HG03442 (cell line): ENCODE measurements around the gene OR4A47.
"Not testable (repeated sequence)": the region's sequence is repeated elsewhere in the genome, so short reads cannot be mapped to it uniquely, and the experiment has no call there.

Experiments
- ATAC-seq: cut with Tn5 transposase; IDR thresholded peaks from one replicate; pipeline ENCODE4 v1.9.1; 2021; ENCODE audit warnings: mild to moderate bottlenecking, moderate library complexity; ENCODE audit not compliant: unreplicated experiment

Gene OR4A47, protein sequence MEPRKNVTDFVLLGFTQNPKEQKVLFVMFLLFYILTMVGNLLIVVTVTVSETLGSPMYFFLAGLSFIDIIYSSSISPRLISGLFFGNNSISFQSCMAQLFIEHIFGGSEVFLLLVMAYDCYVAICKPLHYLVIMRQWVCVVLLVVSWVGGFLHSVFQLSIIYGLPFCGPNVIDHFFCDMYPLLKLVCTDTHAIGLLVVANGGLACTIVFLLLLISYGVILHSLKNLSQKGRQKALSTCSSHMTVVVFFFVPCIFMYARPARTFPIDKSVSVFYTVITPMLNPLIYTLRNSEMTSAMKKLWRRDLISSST

DNA sequence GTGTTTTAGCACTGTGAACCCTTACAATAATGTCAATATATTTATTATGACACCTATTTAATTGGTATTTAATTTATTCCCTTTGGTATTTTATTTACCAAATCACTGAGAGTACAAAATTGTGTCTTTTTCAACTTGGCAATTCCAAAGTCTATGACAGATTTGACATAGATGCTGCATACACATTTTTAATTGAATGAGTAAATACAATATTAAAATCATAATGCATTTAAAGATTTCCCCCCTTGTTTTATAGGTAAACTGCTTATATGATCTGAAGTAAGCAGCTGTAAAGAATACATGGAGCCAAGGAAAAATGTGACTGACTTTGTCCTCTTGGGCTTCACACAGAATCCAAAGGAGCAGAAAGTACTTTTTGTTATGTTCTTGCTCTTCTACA is at the start of gene OR4A47:
Gene OR4A47 (plus strand): TSS at position 301 of the 400 bp plus-strand sequence. CDS start 0 bp downstream, at position 301.
- ATAC-seq, result not testable (repeated sequence)

DNA sequence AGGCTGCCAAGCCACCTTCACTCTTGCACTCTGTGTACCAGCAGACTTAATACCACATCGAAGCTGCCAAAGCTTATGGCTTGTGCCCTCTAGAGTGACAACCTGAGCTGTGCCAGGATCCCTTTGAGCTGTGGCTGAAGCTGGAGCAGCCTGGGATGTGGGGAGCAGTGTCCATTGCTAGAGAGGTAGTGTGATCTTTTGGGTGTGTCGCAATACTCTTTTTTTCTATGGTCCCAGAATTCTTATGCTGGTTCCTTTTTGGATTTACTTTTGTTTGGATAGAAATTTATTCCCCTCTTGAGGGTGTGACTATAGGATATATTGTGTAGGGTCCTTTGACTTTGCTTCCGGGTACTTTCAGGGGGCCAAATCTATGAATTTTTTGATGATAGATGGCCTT is 32.7 kb upstream of the OR4A47 start:
- not testable (repeated sequence) for ATAC-seq

DNA sequence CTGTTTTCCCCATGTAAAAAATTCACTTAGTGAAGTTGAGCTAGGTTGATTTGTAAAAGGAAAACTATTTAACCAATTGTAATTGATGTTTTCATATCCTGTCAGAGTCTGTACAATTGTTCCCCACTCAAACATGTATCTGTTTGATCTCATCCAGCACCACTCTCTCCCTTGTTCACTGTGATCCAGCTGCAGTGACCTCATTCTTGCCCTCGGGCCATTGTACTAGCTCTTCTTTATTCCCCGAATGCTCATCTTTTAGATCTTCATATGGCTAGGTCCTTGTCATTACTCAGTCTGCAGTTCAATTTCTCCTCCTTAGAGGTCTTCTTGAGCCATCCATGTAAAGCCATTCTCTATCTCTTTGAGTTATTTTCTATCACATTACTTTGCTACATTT is 14.6 kb upstream of the OR4A47 start:
- not testable (repeated sequence) for ATAC-seq

DNA sequence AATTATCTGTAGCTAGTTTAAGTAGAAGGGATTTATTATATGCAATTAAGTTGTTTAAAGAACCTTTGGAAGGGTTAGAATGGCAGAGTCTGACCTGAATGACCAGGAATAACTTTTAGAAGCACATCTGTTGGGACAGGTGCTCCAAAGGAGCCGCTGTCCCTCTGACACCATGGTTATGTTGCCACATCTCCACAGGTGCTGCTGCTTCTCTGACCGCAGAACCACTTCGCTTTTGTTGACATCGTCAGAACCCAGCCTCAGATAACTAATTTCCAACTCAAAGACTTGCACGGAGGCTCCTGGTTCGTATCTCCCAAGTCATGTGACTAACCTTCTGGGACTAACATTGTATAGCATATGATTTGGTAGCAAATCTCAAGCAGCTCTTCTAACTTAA is 13.9 kb upstream of the OR4A47 start:
- not testable (repeated sequence) for ATAC-seq

DNA sequence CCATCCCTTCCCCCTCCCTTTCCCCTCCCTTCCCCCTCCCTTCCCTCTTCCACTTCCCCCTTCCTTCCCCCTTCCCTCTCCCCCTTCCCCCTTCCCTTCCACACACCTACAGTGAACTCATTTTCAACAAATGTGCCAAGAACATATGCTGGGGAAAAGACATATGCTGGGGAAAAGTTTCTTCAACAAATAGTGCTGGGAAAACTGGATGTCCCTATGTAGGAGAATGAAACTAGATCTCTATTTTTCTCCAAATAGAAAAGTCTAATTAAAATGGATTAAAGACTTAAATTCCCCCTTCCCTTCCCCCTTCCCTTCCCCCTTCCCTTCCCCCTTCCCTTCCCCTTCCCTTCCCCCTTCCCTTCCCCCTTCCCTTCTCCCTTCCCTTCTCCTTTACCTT is 17.6 kb downstream of the OR4A47 start:
- ATAC-seq, result not testable (repeated sequence)

DNA sequence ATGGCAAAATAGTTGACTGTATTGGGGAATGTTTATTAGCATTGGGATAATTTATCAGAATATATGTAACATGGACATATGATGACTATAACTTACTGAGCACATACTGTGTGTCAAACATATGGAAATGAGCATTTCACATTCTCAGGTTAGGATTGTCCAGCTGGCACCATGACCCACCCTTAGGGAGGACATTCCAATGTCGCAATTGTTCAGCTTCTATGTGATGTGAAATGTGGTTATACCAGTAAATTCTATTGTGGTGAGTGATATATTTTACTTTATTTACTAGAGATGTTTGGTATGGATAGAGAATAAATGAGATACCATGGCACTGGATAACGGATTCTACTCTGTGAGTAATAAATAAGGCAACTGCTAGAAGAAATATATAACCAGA is 50.4 kb downstream of the OR4A47 start:
- ATAC-seq, result no peak
